RKO (cell line): ENCODE data around the gene TENM4.
"Not testable (repeated sequence)": the region's sequence is repeated elsewhere in the genome, so short reads cannot be mapped to it uniquely, and the experiment has no call there.

ENCODE experiments used
- DNase-seq: peaks from one replicate; pipeline ENCODE4 v3.0.0-alpha.2; 2016; ENCODE audit warnings: low spot score

The TENM4 gene

GRCh38 chr11:78840200-78840599, 600.6 kb downstream of the TENM4 start:
- no peak for DNase-seq

- no peak for DNase-seq
These were observed 602.4 kb downstream of the TENM4 start for GRCh38 chr11:78838417-78838816.

GRCh38 chr11:78835646-78836045, 605.2 kb downstream of the TENM4 start:
- no peak for DNase-seq

- no peak for DNase-seq
These were observed 605.9 kb downstream of the TENM4 start for GRCh38 chr11:78834886-78835285.

- no peak for DNase-seq
These were observed 607.6 kb downstream of the TENM4 start for GRCh38 chr11:78833237-78833636.

GRCh38 chr11:78832226-78832947, 608.4 kb downstream of the TENM4 start:
- DNase-seq: peak; percentile 12

GRCh38 chr11:78831571-78831970, 609.3 kb downstream of the TENM4 start:
- DNase-seq: no peak

GRCh38 chr11:78830277-78830819, 610.5 kb downstream of the TENM4 start:
- no peak for DNase-seq

GRCh38 chr11:78829146-78829545, 611.7 kb downstream of the TENM4 start:
- no peak for DNase-seq

GRCh38 chr11:78828676-78829075, 612.2 kb downstream of the TENM4 start:
- DNase-seq: no peak

- DNase-seq: not testable (repeated sequence)
These were observed 613.5 kb downstream of the TENM4 start for GRCh38 chr11:78827291-78827690.

- DNase-seq: no peak
These were observed 615.2 kb downstream of the TENM4 start for GRCh38 chr11:78825591-78826020.

- DNase-seq: no peak
These were observed 617.2 kb downstream of the TENM4 start for GRCh38 chr11:78823588-78823987.

GRCh38 chr11:78822931-78823423, 617.9 kb downstream of the TENM4 start:
- DNase-seq: no peak

- DNase-seq: no peak
These were observed 619.2 kb downstream of the TENM4 start for GRCh38 chr11:78821371-78822306.

GRCh38 chr11:78820741-78821140, 620.1 kb downstream of the TENM4 start:
- DNase-seq: no peak

- no peak for DNase-seq
These were observed 622.6 kb downstream of the TENM4 start for GRCh38 chr11:78818201-78818600.

- no peak for DNase-seq
These were observed 625.0 kb downstream of the TENM4 start for GRCh38 chr11:78815831-78816230.

GRCh38 chr11:78812513-78813293, 628.1 kb downstream of the TENM4 start:
- no peak for DNase-seq

GRCh38 chr11:78810559-78811009, 630.2 kb downstream of the TENM4 start:
- no peak for DNase-seq

GRCh38 chr11:78809931-78810541, 630.8 kb downstream of the TENM4 start:
- DNase-seq: no peak
